Posterior vena cava (tissue), 2 donors: ENCODE results near the gene SGMS1. TPM values are rescaled to one million over a fixed set of nuclear protein-coding genes. Genes with fewer than 3 reads are reported as not detected.
"Not testable (repeated sequence)": the region's sequence is repeated elsewhere in the genome, so short reads cannot be mapped to it uniquely, and the experiment has no call there.

Experiments
- DNase-seq: peaks from one replicate; pipeline ENCODE4 v3.0.0-alpha.2; 2020; ENCODE audit warnings: low spot score
- intact Hi-C, 2 donors: fragments of 100-400 bp; cut with DNase I; formaldehyde crosslinking; loops; one replicate each; pipeline versions ENCODE4 v1.14.1 to v1.14.2; 2022 to 2023
- total RNA-seq, 2 donors: library from RNA; stranded (reverse); fragmentation: NEBNext Ultra II Directional; extraction: Animal tissue kit (Norgen Biotek cat#: 25700); gene quantifications; one replicate each; pipeline ENCODE4 v1.2.1, GENCODE V29; 2021
- donor health status: DM: yes; HTN: yes; CAD: no.
- donor health status: DM: yes; HTN: yes; CAD: no.

The SGMS1 gene
- total RNA-seq, 2 donors from 2014 or later: 33.7 to 37.5 TPM

- intact Hi-C loops: no loop called here
- DNase-seq: no peak
These were observed 121.8 kb downstream of the SGMS1 start for GRCh38 chr10:50501924-50502452.

- intact Hi-C loops: no loop called here
These were observed 122.3 kb downstream of the SGMS1 start for GRCh38 chr10:50501478-50501877.

GRCh38 chr10:50498465-50498864 is 125.3 kb downstream of the SGMS1 start:
- intact Hi-C loops: no loop called here
- no peak for DNase-seq

More at GRCh38 chr10:50501478-50501877, 122.3 kb downstream of the SGMS1 start:
- no peak for DNase-seq

GRCh38 chr10:50497758-50498157 is 126.0 kb downstream of the SGMS1 start:
- DNase-seq: no peak
- intact Hi-C loops: no loop called here

- no peak for DNase-seq
- intact Hi-C loops: no loop called here
These were observed 127.5 kb downstream of the SGMS1 start for GRCh38 chr10:50496228-50496627.

- no peak for DNase-seq
- intact Hi-C loops: no loop called here
These were observed 133.5 kb downstream of the SGMS1 start for GRCh38 chr10:50490241-50490640.

GRCh38 chr10:50484550-50484949 is 139.2 kb downstream of the SGMS1 start:
- intact Hi-C loops, DNase-seq: not testable (repeated sequence)

GRCh38 chr10:50480054-50481007 is 143.4 kb downstream of the SGMS1 start:
- DNase-seq: no peak
- intact Hi-C loops: no loop called here

GRCh38 chr10:50477287-50478203 is 146.2 kb downstream of the SGMS1 start:
- intact Hi-C loops: no loop called here
- DNase-seq: no peak

GRCh38 chr10:50473756-50474155 is 150.0 kb downstream of the SGMS1 start:
- DNase-seq: no peak
- intact Hi-C loops: no loop called here

GRCh38 chr10:50472914-50473313 is 150.8 kb downstream of the SGMS1 start:
- DNase-seq: no peak
- intact Hi-C loops: no loop called here

- intact Hi-C loops: no loop called here
- no peak for DNase-seq
These were observed 152.2 kb downstream of the SGMS1 start for GRCh38 chr10:50471583-50471975.

- intact Hi-C loops: no loop called here
- no peak for DNase-seq
These were observed 152.8 kb downstream of the SGMS1 start for GRCh38 chr10:50470798-50471582.

GRCh38 chr10:50470345-50470744 is 153.4 kb downstream of the SGMS1 start:
- no peak for DNase-seq
- intact Hi-C loops: no loop called here

- no peak for DNase-seq
- intact Hi-C loops: no loop called here
These were observed 154.0 kb downstream of the SGMS1 start for GRCh38 chr10:50469778-50470193.

- intact Hi-C loops: no loop called here
These were observed 154.5 kb downstream of the SGMS1 start for GRCh38 chr10:50469288-50469687.

GRCh38 chr10:50467209-50467608 is 156.5 kb downstream of the SGMS1 start:
- intact Hi-C loops: no loop called here
- DNase-seq: no peak

More at GRCh38 chr10:50469288-50469687, 154.5 kb downstream of the SGMS1 start:
- DNase-seq: no peak

GRCh38 chr10:50464004-50464409 is 159.7 kb downstream of the SGMS1 start:
- intact Hi-C loops: no loop called here
- no peak for DNase-seq

- intact Hi-C loops: no loop called here
- no peak for DNase-seq
These were observed 161.9 kb downstream of the SGMS1 start for GRCh38 chr10:50461834-50462233.
